Right hindlimb (tissue), 1 donor: Measurements from ENCODE around the gene ARHGAP27.

ENCODE experiments used
- DNase-seq: peaks from one replicate; pipeline ENCODE4 v3.0.0-alpha.2; 2018

Gene ARHGAP27

GRCh38 chr17:45384047-45384788 is 48.5 kb downstream of the ARHGAP27 start:
- no peak for DNase-seq

DNA sequence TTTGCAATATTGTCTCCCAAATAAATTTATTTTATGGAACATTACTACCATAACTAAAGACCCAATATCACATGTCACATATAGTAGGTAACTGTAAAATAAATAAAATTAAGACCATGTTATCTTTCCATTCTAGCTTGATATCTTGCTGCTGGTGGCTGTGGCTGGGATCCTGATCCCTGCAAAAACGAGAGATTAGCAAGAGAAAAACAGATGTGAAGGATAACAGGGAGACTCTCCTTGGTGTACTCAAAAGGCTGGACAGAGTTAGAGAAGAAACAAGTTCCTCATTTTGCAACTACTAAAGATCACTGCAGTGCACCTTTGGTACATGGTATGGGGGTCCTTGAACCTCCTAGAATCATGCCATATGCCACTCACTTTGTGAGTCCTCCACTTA is 49.7 kb downstream of the ARHGAP27 start:
- no peak for DNase-seq

DNA sequence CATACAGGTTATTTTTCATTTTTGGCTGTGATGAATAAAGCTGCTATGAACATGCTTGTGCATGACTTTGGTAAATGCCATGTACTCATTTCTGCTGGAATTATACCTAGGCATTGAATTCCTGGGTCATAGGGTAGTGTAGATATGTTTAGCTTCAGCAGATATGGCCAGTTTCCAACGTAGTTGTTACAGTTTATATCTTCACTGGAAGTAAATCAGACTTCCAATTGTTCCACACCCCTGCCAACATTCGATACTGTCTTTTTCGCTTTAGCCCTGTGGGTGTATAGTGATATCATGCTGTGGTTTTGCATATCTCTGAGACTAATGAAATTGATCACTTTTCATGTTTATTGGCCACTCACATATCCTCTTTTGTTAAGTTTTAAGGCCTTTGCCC is 50.4 kb downstream of the ARHGAP27 start:
- DNase-seq = no peak

DNA sequence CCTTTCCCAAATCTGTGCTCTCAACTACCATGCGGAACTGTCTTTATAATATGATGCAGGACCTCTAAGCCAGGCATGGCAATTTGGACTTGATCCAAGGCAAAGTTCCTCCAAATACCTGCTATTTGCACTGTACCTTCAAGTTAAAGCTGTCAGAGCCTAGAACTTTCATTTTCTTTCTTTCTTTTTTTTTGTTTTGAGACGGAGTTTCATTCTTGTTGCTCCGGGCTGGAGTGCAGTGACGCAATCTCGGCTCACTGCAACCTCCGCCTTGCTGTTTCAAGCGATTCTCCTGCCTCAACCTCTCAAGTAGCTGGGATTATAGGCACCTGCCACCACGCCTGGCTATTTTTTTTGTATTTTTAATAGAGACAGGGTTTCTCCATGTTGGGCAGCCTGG is 51.7 kb downstream of the ARHGAP27 start:
- no peak for DNase-seq

DNA sequence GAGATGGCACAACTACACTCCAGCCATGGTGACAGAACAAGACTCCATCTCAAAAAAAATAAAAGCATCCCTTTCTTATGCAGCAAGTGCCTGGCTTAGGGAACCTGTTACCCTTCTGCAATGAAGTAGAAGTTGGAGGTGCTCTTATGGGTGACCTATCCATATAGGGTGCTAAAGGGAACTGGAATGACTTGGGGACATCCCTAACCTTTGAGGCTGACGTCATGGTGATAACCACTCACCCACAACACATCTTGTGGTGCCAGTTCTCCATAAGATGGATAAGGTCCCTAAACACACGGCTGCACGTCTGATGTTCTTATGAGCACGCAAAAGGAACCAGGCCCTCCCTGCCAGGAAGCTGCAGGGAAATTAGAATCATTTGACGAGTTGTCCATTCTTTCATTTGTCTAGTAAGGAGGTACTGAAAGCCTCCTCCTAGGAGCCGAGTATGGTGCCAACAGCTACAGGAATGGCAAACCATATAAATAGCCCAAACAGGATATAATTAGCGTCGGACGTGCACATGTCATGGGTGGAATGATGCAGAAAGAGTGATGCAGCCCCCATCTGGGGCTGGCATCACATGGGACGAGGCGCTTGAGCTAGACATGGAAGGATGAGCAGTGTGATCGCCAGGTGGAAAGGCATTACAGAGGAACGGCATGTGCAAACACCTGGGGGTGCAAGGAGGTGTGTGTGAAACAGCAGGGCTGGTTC is 52.5 kb downstream of the ARHGAP27 start:
- DNase-seq = peak; percentile 12

DNA sequence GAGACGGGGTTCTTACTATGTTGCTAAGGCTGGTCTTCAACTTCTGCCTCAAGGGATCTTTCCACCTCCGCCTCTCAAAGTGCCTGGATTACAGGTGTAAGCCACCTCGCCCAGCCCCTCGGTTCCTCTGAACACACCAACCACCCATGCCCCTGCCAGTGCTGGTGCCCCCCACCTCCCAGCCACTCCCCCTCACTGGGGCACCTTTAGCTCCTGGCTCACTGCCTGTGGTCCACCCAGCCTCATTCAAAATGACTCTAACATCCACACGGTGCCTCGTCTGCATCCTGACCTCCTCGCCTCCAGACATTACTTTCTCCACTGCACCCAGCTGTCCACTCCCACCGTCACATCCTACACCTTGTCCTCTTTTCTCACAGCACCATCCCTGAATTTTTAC is 55.3 kb downstream of the ARHGAP27 start:
- DNase-seq = no peak

GRCh38 chr17:45376171-45377005 is 56.3 kb downstream of the ARHGAP27 start:
- no peak for DNase-seq

- no peak for DNase-seq
Measured at GRCh38 chr17:45374501-45374900, 58.2 kb downstream of the ARHGAP27 start.

DNA sequence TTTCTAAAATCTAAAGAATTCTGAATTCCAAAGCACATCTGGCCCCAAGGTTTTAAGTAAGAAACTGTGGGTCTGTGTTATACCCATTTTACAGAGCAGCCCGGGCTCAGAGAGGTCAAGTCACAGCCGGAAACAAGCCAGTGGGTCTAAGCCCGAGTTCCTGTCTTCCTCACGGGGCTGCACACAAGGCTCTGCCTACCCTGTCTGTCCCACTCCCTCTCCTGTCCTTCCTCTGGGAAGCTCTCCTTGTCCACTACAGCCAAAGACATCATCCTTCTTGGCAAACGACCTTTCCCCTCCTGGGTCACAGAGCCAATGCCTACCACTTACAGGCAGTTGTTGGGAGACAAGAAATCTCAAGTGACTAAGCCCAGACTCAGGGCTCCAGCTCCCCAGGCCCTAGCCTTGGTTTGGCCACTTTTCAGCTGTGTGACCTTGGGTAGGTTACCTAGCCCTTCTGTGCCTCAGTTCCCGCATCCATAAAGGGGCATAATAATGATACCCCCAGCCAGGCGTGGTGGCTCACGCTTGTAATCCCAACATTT is 60.3 kb downstream of the ARHGAP27 start:
- no peak for DNase-seq

- DNase-seq = peak; percentile 89
Measured at GRCh38 chr17:45371414-45372324, 61.0 kb downstream of the ARHGAP27 start.

- no peak for DNase-seq
Measured at GRCh38 chr17:45370949-45371413, 61.7 kb downstream of the ARHGAP27 start.

DNA sequence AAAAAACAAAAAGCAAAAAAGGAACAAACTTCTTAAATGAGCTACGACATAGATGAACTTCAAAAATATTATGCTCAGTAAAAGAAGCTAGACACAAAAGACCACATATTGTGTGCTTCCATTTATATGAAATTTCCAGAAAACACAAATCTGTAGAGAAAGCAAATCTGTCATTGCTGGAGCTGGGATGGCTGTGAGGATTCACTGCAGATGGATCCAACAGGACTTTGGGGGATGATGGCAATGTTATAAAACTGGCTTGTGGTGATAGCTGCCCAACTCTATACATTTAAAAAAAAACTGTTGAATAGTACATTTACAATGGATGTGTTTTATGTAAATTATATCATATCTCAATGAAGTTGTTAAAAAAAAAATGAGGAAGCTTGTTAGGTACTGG is 63.2 kb downstream of the ARHGAP27 start:
- no peak for DNase-seq

- DNase-seq = no peak
Measured at GRCh38 chr17:45368651-45369050, 64.0 kb downstream of the ARHGAP27 start.

DNA sequence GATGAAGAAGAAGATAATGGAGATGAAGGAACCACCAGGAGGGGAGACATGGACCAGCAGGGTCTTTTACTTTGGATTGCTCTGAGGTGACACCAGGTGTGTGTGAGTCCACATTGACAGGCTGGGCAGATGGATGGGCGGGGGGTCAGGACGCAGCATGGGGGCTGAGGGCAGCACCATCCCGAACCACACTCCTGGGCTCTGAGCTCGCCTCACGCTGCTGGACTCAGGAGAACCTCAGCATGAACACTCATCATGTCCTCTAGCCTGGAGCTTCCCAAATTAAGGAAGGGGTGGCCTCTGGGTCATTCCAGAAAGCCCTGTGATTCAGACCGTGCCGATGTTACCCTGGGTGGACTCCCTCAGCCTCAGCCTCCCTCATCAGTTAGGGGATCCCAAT is 65.5 kb downstream of the ARHGAP27 start:
- DNase-seq = no peak

DNA sequence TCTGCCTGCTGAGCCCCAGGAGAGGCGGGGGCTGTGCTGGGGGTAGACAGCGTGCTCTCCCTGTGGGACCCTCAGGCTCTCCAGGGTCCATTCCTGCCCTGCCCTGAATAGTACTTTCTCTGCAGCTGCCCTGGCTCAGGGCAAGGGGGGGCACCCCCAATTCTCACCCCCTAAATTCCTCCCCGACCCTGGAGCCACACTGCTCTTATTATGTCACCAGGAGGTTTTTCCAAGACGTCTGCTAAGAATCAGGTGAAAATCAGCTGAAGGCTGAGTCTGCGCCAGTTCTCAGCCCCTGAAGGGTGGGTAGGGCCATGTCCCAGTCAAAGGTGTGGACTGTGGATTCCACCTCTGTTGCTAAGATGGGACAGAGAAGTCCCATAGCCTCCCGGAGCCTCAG is 66.0 kb downstream of the ARHGAP27 start:
- no peak for DNase-seq

DNA sequence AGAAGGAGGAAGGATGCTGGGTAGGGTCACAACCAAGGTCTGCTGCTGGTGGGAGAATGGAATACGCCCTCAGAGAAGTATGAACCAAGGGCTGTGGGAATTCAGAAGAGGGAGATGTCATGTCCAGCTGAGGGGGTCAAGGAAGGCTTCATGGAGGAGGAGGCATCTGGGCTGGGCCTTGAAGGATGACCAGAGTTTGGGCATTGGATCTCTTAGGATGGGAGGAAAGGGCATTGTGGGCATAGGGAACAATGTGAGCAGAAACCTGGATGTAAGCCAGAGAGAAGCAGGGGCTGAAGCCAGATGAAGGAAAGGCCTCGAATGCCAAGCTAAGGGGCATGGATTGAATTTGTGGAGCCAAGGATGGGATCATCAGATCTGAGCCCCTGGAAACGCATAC is 66.6 kb downstream of the ARHGAP27 start:
- DNase-seq = no peak

DNA sequence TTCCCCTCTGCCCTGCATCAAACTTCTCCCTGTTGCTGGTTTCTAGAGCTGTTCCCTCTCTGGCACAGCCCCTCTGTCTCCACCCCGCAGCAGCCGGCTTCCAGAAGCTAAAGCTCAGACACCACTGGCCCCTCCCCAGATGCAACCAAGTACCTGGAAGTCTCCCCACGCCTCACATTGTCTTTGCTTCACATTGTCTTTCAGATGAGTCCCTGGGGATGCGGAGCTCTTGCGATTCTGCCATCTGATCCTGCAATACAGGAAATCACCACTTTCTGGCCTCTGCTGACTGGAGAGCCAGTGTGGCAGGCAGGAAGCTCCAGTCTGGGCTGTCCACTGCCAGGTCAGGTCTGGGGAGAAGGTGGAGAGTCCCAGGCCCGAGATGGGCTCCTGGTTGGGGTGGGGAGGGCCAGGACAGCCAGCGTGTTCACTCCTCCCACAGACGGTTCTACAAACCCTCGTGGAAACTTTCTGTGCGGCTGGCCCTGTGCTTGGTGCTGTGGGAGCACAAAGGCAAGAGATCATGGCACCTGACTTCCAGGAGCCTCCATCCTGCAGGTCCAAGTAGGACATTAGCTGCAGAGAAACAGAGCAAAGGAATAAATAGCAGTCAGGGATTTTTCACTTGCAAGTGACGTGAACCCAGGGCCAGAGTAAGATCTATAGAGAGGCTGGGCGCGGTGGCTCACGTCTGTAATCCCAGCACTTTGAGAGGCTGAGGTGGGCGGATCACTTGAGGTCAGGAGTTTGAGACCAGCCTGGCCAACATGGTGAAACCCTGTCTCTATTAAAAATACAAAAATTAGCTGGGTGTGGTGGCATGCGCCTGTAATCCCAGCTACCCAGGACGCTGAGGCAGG is 67.9 kb downstream of the ARHGAP27 start:
- DNase-seq = no peak

DNA sequence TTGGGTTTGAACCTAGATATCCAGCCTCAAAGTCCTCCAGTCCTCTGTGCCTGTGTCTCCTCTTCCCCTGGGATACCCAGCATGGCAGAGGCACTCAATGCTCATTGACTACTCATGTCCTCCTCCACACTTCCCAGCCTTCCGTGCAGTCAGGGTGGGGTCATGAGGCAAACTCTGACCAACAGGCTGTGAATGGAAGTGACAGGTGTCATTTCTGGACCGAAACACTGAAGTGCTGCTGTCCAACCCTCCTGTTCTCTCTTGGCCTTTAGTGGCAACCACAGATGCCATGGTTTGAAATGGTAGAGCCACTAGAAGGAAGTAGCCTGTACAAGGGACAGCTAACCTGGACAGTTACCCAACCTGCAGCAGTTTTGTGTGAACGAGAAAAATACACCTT is 69.2 kb downstream of the ARHGAP27 start:
- no peak for DNase-seq

GRCh38 chr17:45361976-45362375 is 70.7 kb downstream of the ARHGAP27 start:
- no peak for DNase-seq

DNA sequence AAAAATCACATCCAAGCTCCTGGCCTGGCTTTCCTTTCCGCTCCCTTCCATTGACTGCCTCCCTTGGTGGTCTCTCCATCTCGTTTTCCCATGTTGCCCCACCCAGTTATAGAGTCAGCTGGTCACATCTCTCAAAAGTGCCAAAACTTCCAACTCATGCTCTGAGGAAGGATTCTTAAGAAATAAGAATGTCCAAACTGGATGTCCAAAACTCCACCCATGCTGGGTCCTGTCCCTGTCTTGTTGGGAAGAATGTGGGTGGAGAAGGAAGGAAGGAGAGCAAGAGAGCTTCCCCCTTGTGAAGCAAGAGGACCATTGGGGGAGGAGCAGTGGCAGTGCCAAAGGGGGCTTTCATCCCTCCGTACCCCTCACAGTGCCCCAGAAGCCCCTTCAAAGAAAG is 71.2 kb downstream of the ARHGAP27 start:
- no peak for DNase-seq

GRCh38 chr17:45357364-45357997 is 75.2 kb downstream of the ARHGAP27 start:
- DNase-seq = no peak
